Measurements from ENCODE around the gene CLSTN2. TPM values are rescaled to one million over a fixed set of nuclear protein-coding genes. Genes with fewer than 3 reads are reported as not detected.

The CLSTN2 gene
- total RNA-seq, 1 experiment from 2014 or later: 0.02 TPM

GRCh38 chr3:140010391-140010790 lies 75.4 kb downstream of the CLSTN2 start:
- no peak overlapping the region for H3K4me3 ChIP-seq (replicated peaks in 1 of 2; ENCODE audit: low read depth in 1 of 2, low read length in 2 of 2)
- H3K9me3 ChIP-seq (ENCODE audit: control insufficient read depth in 1 of 2, insufficient read depth in 1 of 2, low read depth in 1 of 2, low read length in 2 of 2): no peaks in the 10 kb centered on the region
- H3K27ac ChIP-seq (ENCODE audit: low read depth, low read length): no peak overlapping the region
- TF ChIP-seq SRF (IDR thresholded peaks at IDR 0.05; ENCODE audit: low read depth) (no peak), CTCF (IDR thresholded peaks at IDR 0.05 in 2 of 3, conservative IDR thresholded peaks at IDR 0.05 in 1 of 3; ENCODE audit: borderline replicate concordance in 1 of 3, insufficient read depth in 1 of 3, low read depth in 2 of 3, low read length in 2 of 3) (no peak), POLR2A (IDR thresholded peaks at IDR 0.05; ENCODE audit: borderline replicate concordance, extremely low read depth, insufficient read depth, insufficient read length) (no peak), ZNF274 (IDR thresholded peaks at IDR 0.05; ENCODE audit: low read depth, low read length) (no peak), TCF7L2 (IDR thresholded peaks at IDR 0.05; ENCODE audit: borderline replicate concordance, extremely low read depth, insufficient read depth, insufficient read length) (no peak), ZBTB33 (IDR thresholded peaks at IDR 0.05; ENCODE audit: extremely low read depth, insufficient replicate concordance, low read length) (no peak), EGR1 (IDR thresholded peaks at IDR 0.05; ENCODE audit: low read depth) (no peak), ELF1 (IDR thresholded peaks at IDR 0.05; ENCODE audit: borderline replicate concordance, low read depth) (no peak), REST (IDR thresholded peaks at IDR 0.05; ENCODE audit: low read depth) (no peak), YY1 (IDR thresholded peaks at IDR 0.05; ENCODE audit: extremely low read depth, insufficient replicate concordance, low read depth, low read length) (no peak), POLR2AphosphoS5 (IDR thresholded peaks at IDR 0.05; ENCODE audit: low read depth, low read length) (no peak), JUND (IDR thresholded peaks at IDR 0.05) (no peak), CEBPB (IDR thresholded peaks at IDR 0.05; ENCODE audit: low read depth) (no peak), ZFX (IDR thresholded peaks at IDR 0.05) (no peak), FOSL1 (IDR thresholded peaks at IDR 0.05; ENCODE audit: low read depth) (no peak), CBX3 (IDR thresholded peaks at IDR 0.05; ENCODE audit: low read depth) (no peak), MAX (IDR thresholded peaks at IDR 0.05) (no peak), SP1 (IDR thresholded peaks at IDR 0.05; ENCODE audit: low read depth) (no peak), EZH2 (IDR thresholded peaks at IDR 0.05) (no peak)
- no peak overlapping the region for H2AFZ ChIP-seq (ENCODE audit: low read depth, low read length, poor library complexity, severe bottlenecking)
- DNase-seq (ENCODE audit: low read depth, low spot score) (no peak), ATAC-seq (no peak)
- no peaks in the 10 kb centered on the region for H3K4me1 ChIP-seq (ENCODE audit: control insufficient read depth in 1 of 2, insufficient read depth in 2 of 2, low read length in 2 of 2)
- H3K4me2 ChIP-seq (ENCODE audit: low read length): no peak overlapping the region
- no peak overlapping the region for H3K9ac ChIP-seq (ENCODE audit: low read length)
- no peaks in the 10 kb centered on the region for H4K20me1 ChIP-seq (ENCODE audit: insufficient read depth)
- peaks cover 63% of the 10 kb centered on the region for H3K27me3 ChIP-seq (ENCODE audit: insufficient read depth, low read length)
- POLR2A ChIA-PET: no interaction called here
- BruUV-seq (replicated peaks): no TSS peak
- no peaks in the 10 kb centered on the region for H3K36me3 ChIP-seq (ENCODE audit: control insufficient read depth in 1 of 2, insufficient read depth in 2 of 2, low read length in 2 of 2)
- H3K79me2 ChIP-seq (ENCODE audit: insufficient read depth, low read length): no peaks in the 10 kb centered on the region
- CTCF ChIA-PET: no interaction called here
- RAD21 ChIA-PET (ENCODE audit: low non-redundant PET in 1 of 2, low total read pairs in 2 of 2, uncharacterized antibody in 2 of 2, unreplicated experiment in 2 of 2): no interaction called here
- intact Hi-C loops (cut with micrococcal nuclease): no loop called here
- no peaks in the 10 kb centered on the region for H3K9me2 ChIP-seq (ENCODE audit: insufficient read depth)

All from HCT116 (cell line).